HG03097 (cell line): ENCODE measurements around the gene GLDN.

Experiments
- ATAC-seq: cut with Tn5 transposase; IDR thresholded peaks from one replicate; pipeline ENCODE4 v1.9.1; 2021; ENCODE audit not compliant: unreplicated experiment, low FRiP score

Gene GLDN

GRCh38 chr15:51341366-51342226 lies at the start of gene GLDN:
TSS of gene GLDN (plus strand) at chr15:51341655. CDS start at chr15:51341685, 30 bp downstream.
- ATAC-seq, result no peak

GRCh38 chr15:51298620-51299019 lies 42.8 kb upstream of the GLDN start:
- no peak for ATAC-seq

GRCh38 chr15:51299187-51300015 lies 42.1 kb upstream of the GLDN start:
- no peak for ATAC-seq

GRCh38 chr15:51302480-51302879 lies 39.0 kb upstream of the GLDN start:
- ATAC-seq, result no peak

GRCh38 chr15:51303462-51303980 lies 37.9 kb upstream of the GLDN start:
- no peak for ATAC-seq

GRCh38 chr15:51307325-51307724 lies 34.1 kb upstream of the GLDN start:
- ATAC-seq, result no peak

GRCh38 chr15:51307811-51308210 lies 33.6 kb upstream of the GLDN start:
- no peak for ATAC-seq

GRCh38 chr15:51310064-51310463 lies 31.4 kb upstream of the GLDN start:
- no peak for ATAC-seq

- ATAC-seq, result no peak
Measured at GRCh38 chr15:51311510-51311909, 29.9 kb upstream of the GLDN start.

GRCh38 chr15:51312166-51313073 lies 29.0 kb upstream of the GLDN start:
- no peak for ATAC-seq

GRCh38 chr15:51313074-51313393 lies 28.4 kb upstream of the GLDN start:
- ATAC-seq, result no peak

- ATAC-seq, result no peak
Measured at GRCh38 chr15:51313644-51314280, 27.7 kb upstream of the GLDN start.

- ATAC-seq, result no peak
Measured at GRCh38 chr15:51314391-51315337, 26.8 kb upstream of the GLDN start.

- no peak for ATAC-seq
Measured at GRCh38 chr15:51315726-51316125, 25.7 kb upstream of the GLDN start.

- ATAC-seq, result no peak
Measured at GRCh38 chr15:51316636-51317035, 24.8 kb upstream of the GLDN start.

- no peak for ATAC-seq
Measured at GRCh38 chr15:51318382-51319150, 22.9 kb upstream of the GLDN start.

GRCh38 chr15:51319539-51319938 lies 21.9 kb upstream of the GLDN start:
- ATAC-seq, result no peak

GRCh38 chr15:51320843-51321242 lies 20.6 kb upstream of the GLDN start:
- ATAC-seq, result no peak
